ENCODE results near the gene TMEM269. TPM values are rescaled to one million over a fixed set of nuclear protein-coding genes. Genes with fewer than 3 reads are reported as not detected.

TMEM269 gene
- total RNA-seq, 1 donor, result under 0.01 TPM

GRCh38 chr1:42825036-42825851, 40.5 kb downstream of the TMEM269 start:
- no peak overlapping the region for H3K27ac ChIP-seq (ENCODE audit: low read depth, low read length)
- no peak overlapping the region for H2AFZ ChIP-seq (ENCODE audit: low read length)
- no peak overlapping the region for H3K4me2 ChIP-seq (ENCODE audit: insufficient read depth, low read length)
- no peak overlapping the region for H3K4me3 ChIP-seq (ENCODE audit: insufficient read depth, low read length)
- no peaks in the 10 kb centered on the region for H3K79me2 ChIP-seq (ENCODE audit: insufficient read depth, low read length)
- H3K9me3 ChIP-seq (ENCODE audit: low read depth, low read length), result no peaks in the 10 kb centered on the region
- no peaks in the 10 kb centered on the region for H4K20me1 ChIP-seq (ENCODE audit: insufficient read depth, low read length)
- no peak for DNase-seq (ENCODE audit: insufficient read length, low spot score, missing footprints)
- H3K36me3 ChIP-seq (ENCODE audit: insufficient read depth, low read length), result peaks cover 6% of the 10 kb centered on the region
- TF ChIP-seq, protein P1, sequence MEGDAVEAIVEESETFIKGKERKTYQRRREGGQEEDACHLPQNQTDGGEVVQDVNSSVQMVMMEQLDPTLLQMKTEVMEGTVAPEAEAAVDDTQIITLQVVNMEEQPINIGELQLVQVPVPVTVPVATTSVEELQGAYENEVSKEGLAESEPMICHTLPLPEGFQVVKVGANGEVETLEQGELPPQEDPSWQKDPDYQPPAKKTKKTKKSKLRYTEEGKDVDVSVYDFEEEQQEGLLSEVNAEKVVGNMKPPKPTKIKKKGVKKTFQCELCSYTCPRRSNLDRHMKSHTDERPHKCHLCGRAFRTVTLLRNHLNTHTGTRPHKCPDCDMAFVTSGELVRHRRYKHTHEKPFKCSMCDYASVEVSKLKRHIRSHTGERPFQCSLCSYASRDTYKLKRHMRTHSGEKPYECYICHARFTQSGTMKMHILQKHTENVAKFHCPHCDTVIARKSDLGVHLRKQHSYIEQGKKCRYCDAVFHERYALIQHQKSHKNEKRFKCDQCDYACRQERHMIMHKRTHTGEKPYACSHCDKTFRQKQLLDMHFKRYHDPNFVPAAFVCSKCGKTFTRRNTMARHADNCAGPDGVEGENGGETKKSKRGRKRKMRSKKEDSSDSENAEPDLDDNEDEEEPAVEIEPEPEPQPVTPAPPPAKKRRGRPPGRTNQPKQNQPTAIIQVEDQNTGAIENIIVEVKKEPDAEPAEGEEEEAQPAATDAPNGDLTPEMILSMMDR (IDR thresholded peaks at IDR 0.05; ENCODE audit: extremely low read depth, low read depth, low read length), result no peak
- peaks cover 3% of the 10 kb centered on the region for H3K4me1 ChIP-seq (ENCODE audit: insufficient read depth, low read length)
- H3K27me3 ChIP-seq (ENCODE audit: insufficient read depth, low read length), result no peaks in the 10 kb centered on the region

DNA sequence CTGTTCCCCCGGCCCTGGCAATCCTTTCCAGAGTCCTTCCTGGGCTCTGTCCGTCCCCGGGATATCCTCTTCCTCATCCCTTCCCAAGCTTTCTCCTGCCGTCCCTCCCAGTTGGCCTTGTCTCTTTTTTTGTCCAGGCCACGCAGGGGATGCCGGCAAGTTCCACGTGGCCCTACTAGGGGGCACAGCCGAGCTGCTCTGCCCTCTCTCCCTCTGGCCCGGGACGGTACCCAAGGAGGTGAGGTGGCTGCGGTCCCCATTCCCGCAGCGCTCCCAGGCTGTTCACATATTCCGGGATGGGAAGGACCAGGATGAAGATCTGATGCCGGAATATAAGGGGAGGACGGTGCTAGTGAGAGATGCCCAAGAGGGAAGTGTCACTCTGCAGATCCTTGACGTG, 45.8 kb downstream of the TMEM269 start:
- Histone ChIP-seq H3K4me2 (ENCODE audit: insufficient read depth, low read length) (no peak overlapping the region), H3K79me2 (ENCODE audit: insufficient read depth, low read length) (no peaks in the 10 kb centered on the region), H3K27ac (ENCODE audit: low read depth, low read length) (no peak overlapping the region), H3K9me3 (ENCODE audit: low read depth, low read length) (no peaks in the 10 kb centered on the region), H4K20me1 (ENCODE audit: insufficient read depth, low read length) (no peaks in the 10 kb centered on the region), H2AFZ (ENCODE audit: low read length) (no peak overlapping the region), H3K4me1 (ENCODE audit: insufficient read depth, low read length) (no peaks in the 10 kb centered on the region), H3K4me3 (ENCODE audit: insufficient read depth, low read length) (no peak overlapping the region), H3K27me3 (ENCODE audit: insufficient read depth, low read length) (no peaks in the 10 kb centered on the region), H3K36me3 (ENCODE audit: insufficient read depth, low read length) (peaks cover 14% of the 10 kb centered on the region)
- TF ChIP-seq, protein P1 (IDR thresholded peaks at IDR 0.05; ENCODE audit: extremely low read depth, low read depth, low read length), result no peak
- no peak for DNase-seq (ENCODE audit: insufficient read length, low spot score, missing footprints)

DNA sequence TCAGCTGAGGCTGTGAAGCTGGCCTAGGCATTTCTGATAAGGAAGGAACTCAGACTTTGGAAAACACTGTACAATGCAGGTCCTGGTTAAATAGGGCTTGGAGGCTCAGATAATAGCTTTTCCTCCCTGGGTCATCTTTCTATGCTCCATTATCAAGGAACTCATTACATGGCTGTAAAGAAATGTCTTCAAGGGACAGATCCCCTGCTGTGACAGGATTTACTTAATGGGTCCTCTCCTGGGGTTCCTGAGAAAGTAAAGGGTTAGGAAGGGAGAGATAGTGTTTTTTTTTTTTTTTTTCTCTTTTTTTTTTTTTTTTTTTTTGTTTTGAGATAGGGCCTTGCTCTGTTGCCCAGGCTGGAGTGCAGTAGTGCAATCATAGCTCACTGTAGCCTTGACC, 46.5 kb downstream of the TMEM269 start:
- Histone ChIP-seq H3K4me1 (ENCODE audit: insufficient read depth, low read length) (no peaks in the 10 kb centered on the region), H4K20me1 (ENCODE audit: insufficient read depth, low read length) (no peaks in the 10 kb centered on the region), H3K36me3 (ENCODE audit: insufficient read depth, low read length) (peaks cover 14% of the 10 kb centered on the region), H3K4me3 (ENCODE audit: insufficient read depth, low read length) (no peak overlapping the region), H3K4me2 (ENCODE audit: insufficient read depth, low read length) (no peak overlapping the region), H3K27ac (ENCODE audit: low read depth, low read length) (no peak overlapping the region), H3K9me3 (ENCODE audit: low read depth, low read length) (no peaks in the 10 kb centered on the region), H3K79me2 (ENCODE audit: insufficient read depth, low read length) (no peaks in the 10 kb centered on the region), H2AFZ (ENCODE audit: low read length) (no peak overlapping the region), H3K27me3 (ENCODE audit: insufficient read depth, low read length) (no peaks in the 10 kb centered on the region)
- TF ChIP-seq, protein P1 (IDR thresholded peaks at IDR 0.05; ENCODE audit: extremely low read depth, low read depth, low read length), result no peak
- no peak for DNase-seq (ENCODE audit: insufficient read length, low spot score, missing footprints)

DNA sequence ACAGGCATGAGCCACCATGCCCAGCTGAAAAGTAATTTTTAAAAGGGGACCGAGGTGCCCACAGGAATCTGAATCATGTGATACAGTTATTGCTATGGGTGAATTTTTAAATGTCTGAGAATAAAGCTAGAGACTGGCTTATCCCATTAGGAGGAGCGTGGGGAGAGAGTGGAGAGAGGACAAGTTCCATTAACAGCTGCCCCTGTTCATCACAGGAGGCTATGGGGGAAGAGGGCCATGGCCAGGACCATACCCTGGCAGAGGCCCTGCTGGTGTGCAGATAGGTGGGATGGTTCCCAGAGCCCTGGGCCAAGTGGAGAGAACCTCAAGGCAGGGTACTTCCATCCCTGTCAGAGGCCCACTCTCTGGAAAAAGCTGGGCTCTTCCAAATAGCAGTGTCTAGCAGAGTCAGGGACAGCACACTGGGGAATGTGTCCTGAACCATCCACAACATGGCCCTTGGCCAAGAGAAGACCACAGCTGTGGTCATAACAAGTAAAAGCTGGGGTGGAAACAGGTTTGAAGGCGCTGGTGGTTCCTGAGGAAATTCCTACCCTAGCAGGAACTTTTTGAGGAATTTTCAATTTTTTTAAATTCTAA, 48.0 kb downstream of the TMEM269 start:
- Histone ChIP-seq H3K27ac (ENCODE audit: low read depth, low read length) (no peak overlapping the region), H3K4me3 (ENCODE audit: insufficient read depth, low read length) (no peak overlapping the region), H3K27me3 (ENCODE audit: insufficient read depth, low read length) (no peaks in the 10 kb centered on the region)

More for the DNA sequence above, 48.0 kb downstream of the TMEM269 start:
- Histone ChIP-seq H2AFZ (ENCODE audit: low read length) (no peak overlapping the region), H3K4me2 (ENCODE audit: insufficient read depth, low read length) (no peak overlapping the region), H3K79me2 (ENCODE audit: insufficient read depth, low read length) (no peaks in the 10 kb centered on the region), H3K9me3 (ENCODE audit: low read depth, low read length) (no peaks in the 10 kb centered on the region), H4K20me1 (ENCODE audit: insufficient read depth, low read length) (no peaks in the 10 kb centered on the region), H3K36me3 (ENCODE audit: insufficient read depth, low read length) (peaks cover 12% of the 10 kb centered on the region), H3K4me1 (ENCODE audit: insufficient read depth, low read length) (no peaks in the 10 kb centered on the region)
- TF ChIP-seq, protein P1 (IDR thresholded peaks at IDR 0.05; ENCODE audit: extremely low read depth, low read depth, low read length), result no peak
- DNase-seq (ENCODE audit: insufficient read length, low spot score, missing footprints), result no peak
